GM12878 (cell line): Measurements from ENCODE around the gene MAL. TPM values are rescaled to one million over a fixed set of nuclear protein-coding genes. Genes with fewer than 3 reads are reported as not detected.

Experiments
- ATAC-seq: fragments of 200-7000 bp; cut with Tn5 transposase; 3 replicates; pipeline ENCODE4 v1.9.1; 2020; ENCODE audit warnings: mild to moderate bottlenecking, moderate library complexity
- BruUV-seq: library from RNA; stranded (reverse); fragments of 400-500 nt; replicated peaks from 2 replicates; lab custom pipeline; 2021; lab: Mats Ljungman, UMichigan
- CTCF ChIA-PET: fragments of 300-600 bp; sonication (Branson Sonifier 250); formaldehyde crosslinking; extraction: SDS; loops from one replicate; lab custom pipeline; 2021; ENCODE audit warnings: inconsistent platforms; lab: Yijun Ruan, JAX
- POLR2A ChIA-PET: fragments of 350-600 bp; formaldehyde crosslinking; extraction: SDS; loops from one replicate; lab custom pipeline; 2021; ENCODE audit warnings: inconsistent platforms; lab: Charles Lee
- RAD21 ChIA-PET: fragments of 300-600 bp; sonication (Branson Sonifier 250); formaldehyde crosslinking; loops from one replicate; lab custom pipeline; 2023; ENCODE audit warnings: antibody characterized with exemption; ENCODE audit not compliant: unreplicated experiment; lab: Charles Lee
- SMC1A ChIA-PET: fragments of 300-600 bp; sonication (Branson Sonifier 250); formaldehyde crosslinking; loops from one replicate; lab custom pipeline; 2023; ENCODE audit not compliant: unreplicated experiment, uncharacterized antibody; lab: Charles Lee
- DNase-seq: peaks from one replicate; pipeline ENCODE4 v3.0.0-alpha.2; 2011; ENCODE audit warnings: low read depth, low spot score
- FAIRE-seq: peaks from 3 replicates; lab custom pipeline; 2011; peaks lifted over from hg19 to GRCh38; lab: Jason Lieb, UNC
- H2AFZ ChIP-seq: 2 replicates; pipeline ENCODE4 v1.6.0; 2011; ENCODE audit warnings: low read depth, low read length, control low read depth; ENCODE audit not compliant: control insufficient read depth
- H3K27ac ChIP-seq: 2 replicates; pipeline ENCODE4 v1.5.1; 2011; ENCODE audit warnings: control low read depth; ENCODE audit not compliant: control insufficient read depth, insufficient read depth
- H3K27me3 ChIP-seq, 2 experiments: replicated peaks in 1 of 2; 2 replicates each; pipeline versions ENCODE4 v1.6.0 to v1.6.1; 2011; ENCODE audit warnings: low read length in 1 of 2; ENCODE audit not compliant: control insufficient read depth in 2 of 2, insufficient read depth in 2 of 2
- H3K36me3 ChIP-seq, 2 experiments: 2 replicates each; pipeline ENCODE4 v1.5.1; 2011; ENCODE audit warnings: low read length in 1 of 2; ENCODE audit not compliant: control insufficient read depth in 2 of 2, insufficient read depth in 2 of 2
- H3K4me1 ChIP-seq: 2 replicates; pipeline ENCODE4 v1.6.1; 2011; ENCODE audit warnings: mild to moderate bottlenecking, low read length, moderate library complexity, mixed read lengths; ENCODE audit not compliant: control insufficient read depth, insufficient read depth
- H3K4me2 ChIP-seq: 2 replicates; pipeline ENCODE4 v1.6.0; 2011; ENCODE audit warnings: control low read depth; ENCODE audit not compliant: control insufficient read depth, insufficient read depth
- H3K4me3 ChIP-seq: fragments of 200-600 bp; sonication (generic); 2 replicates; pipeline ENCODE4 v1.5.1; 2016
- H3K79me2 ChIP-seq: 2 replicates; pipeline ENCODE4 v1.6.0; 2011; ENCODE audit warnings: low read length; ENCODE audit not compliant: control insufficient read depth, insufficient read depth
- H3K9ac ChIP-seq: 2 replicates; pipeline ENCODE4 v1.8.0; 2011; ENCODE audit warnings: low read length, control low read depth, mixed read lengths; ENCODE audit not compliant: control insufficient read depth, insufficient read depth
- H3K9me3 ChIP-seq: replicated peaks from 3 replicates; pipeline ENCODE4 v1.5.1; 2011; ENCODE audit warnings: mild to moderate bottlenecking, low read length; ENCODE audit not compliant: control insufficient read depth, insufficient read depth
- H4K20me1 ChIP-seq: 2 replicates; pipeline ENCODE4 v1.6.0; 2011; ENCODE audit not compliant: control insufficient read depth, insufficient read depth
- EED ChIP-seq: sonication (generic); IDR thresholded peaks from 2 replicates; pipeline ENCODE4 v1.6.1; 2016; ENCODE audit warnings: antibody characterized with exemption, low read depth
- GATAD2B ChIP-seq: fragments of 450-650 bp; conservative IDR thresholded peaks from 2 replicates; pipeline ENCODE4 v1.6.1; 2017; ENCODE audit warnings: low read depth, mild to moderate bottlenecking, moderate library complexity
- IKZF1 ChIP-seq: fragments of 450-650 bp; conservative IDR thresholded peaks from 2 replicates; pipeline ENCODE4 v1.6.1; 2017; ENCODE audit warnings: antibody characterized with exemption, mild to moderate bottlenecking
- MEF2B ChIP-seq: fragments of 450-650 bp; IDR thresholded peaks from 2 replicates; pipeline ENCODE4 v1.6.1; 2018; ENCODE audit warnings: mild to moderate bottlenecking, moderate library complexity; ENCODE audit not compliant: partially characterized antibody, poor library complexity, severe bottlenecking
- NR2F1 ChIP-seq: fragments of 450-650 bp; conservative IDR thresholded peaks from 2 replicates; pipeline ENCODE4 v1.6.1; 2017; ENCODE audit warnings: mild to moderate bottlenecking
- POU2F2 ChIP-seq: IDR thresholded peaks from 3 replicates; pipeline ENCODE4 v1.6.1; 2011; ENCODE audit warnings: low read depth, mild to moderate bottlenecking, low read length, borderline replicate concordance
- RUNX3 ChIP-seq: IDR thresholded peaks from 2 replicates; pipeline ENCODE4 v1.6.1; 2012; ENCODE audit warnings: low read length, inconsistent platforms
- SMAD1 ChIP-seq: fragments of 450-650 bp; IDR thresholded peaks from 2 replicates; pipeline ENCODE4 v1.6.1; 2018; ENCODE audit warnings: mild to moderate bottlenecking, low read depth; ENCODE audit not compliant: partially characterized antibody
- WGBS: methylation state at CpG from one replicate; pipeline ENCODE4 v1.1.6; 2016; ENCODE audit warnings: low lambda C conversion rate; ENCODE audit not compliant: insufficient replicate concordance, insufficient coverage; ENCODE audit errors: missing lambda C conversion rate; 5-methylcytosine and 5-hydroxymethylcytosine counted together
- in situ Hi-C: fragments of 300-500 bp; cut with MboI; formaldehyde crosslinking; loops from 9 replicates; pipeline ENCODE4 v1.14.3; 2018; ENCODE audit warnings: mixed read lengths
- intact Hi-C: fragments of 100-400 bp; cut with micrococcal nuclease; formaldehyde crosslinking; loops from one replicate; pipeline ENCODE4 v1.14.2; 2022; ENCODE audit not compliant: unreplicated experiment
- polyA plus RNA-seq, 11 experiments: library from polyadenylated mRNA; depleted of rRNA in 4 of 11; unstranded in 6 of 11; stranded (reverse) in 5 of 11; fragments of >200 nt; fragmentation: Nextera tagmentation in 4 of 11; fragmentation: Illumina TruSeq in 1 of 11; extraction: Ambion mirVana in 4 of 11; extraction: Trizol in 1 of 11; gene quantifications; 1 replicate in 1 of 11; 2 replicates in 10 of 11; pipeline versions ENCODE4 v1.2.1 to v1.2.3, GENCODE V29; 2011 to 2016; ENCODE audit warnings: inconsistent platforms in 2 of 11, missing spikeins in 2 of 11, low read depth in 1 of 11
- total RNA-seq, 4 experiments: library from RNA; depleted of rRNA in 3 of 4; stranded (reverse); fragments of >200 nt in 3 of 4; fragmentation: Illumina TruSeq in 1 of 4; extraction: Trizol in 1 of 4; gene quantifications; 2 replicates each; pipeline versions ENCODE4 v1.2.1 to v1.2.3, GENCODE V29; 2013 to 2021
- TF ChIP-seq, protein P1 (sequence below): fragments of 450-650 bp; IDR thresholded peaks from 2 replicates; pipeline ENCODE4 v1.6.1; 2014; ENCODE audit warnings: mild to moderate bottlenecking

Gene MAL
- total and polyA plus RNA-seq, 10 of the 15 experiments (the other 5 are each of a cell fraction or from before 2014, with no cell fraction given) = 1.3 to 4.5 (median 1.7) TPM

DNA sequence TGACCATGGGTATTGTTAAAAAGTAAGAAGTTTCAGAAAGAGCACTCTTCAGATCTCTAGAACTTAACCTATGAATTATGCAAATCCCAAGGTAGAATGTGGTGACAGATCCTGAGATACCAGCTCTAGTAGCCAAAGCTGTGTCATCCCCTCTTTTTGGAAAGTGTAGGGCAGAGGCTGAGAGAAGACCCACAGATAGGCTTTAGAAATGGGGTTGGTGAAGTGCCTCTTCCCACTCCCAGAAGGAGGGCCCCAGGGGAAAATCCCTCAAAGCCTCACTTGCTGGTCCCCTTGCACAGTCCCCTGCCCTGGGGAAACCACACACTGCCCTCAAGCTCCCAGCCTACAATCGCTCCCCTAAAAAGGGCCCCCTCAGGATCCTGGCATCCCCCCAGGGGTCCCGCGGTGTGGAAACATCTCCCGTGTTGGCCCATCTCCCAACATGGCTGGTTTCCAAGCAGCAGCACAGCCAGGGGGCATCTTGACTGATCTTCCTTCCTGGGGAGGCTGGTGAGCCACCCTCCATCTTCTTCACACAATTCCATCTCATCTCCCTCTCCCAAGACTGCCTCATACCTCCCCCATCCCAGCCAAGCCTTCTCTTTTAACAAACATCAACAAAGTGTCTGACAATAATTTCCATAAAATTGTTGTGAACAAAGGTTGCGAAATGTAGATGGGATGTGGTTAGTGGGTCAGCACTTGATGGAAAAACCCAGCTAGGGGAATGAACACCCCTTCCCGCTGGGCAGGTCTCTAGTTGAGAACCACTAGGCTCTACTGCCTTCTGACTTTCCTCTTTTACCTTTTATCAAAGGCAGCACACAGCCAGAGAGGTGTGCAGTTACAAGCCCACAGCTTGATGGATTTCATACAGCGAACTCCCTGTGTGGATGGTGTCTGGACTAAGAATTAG is 25.1 kb downstream of the MAL start:
- ChIA-PET POLR2A (interaction anchor here (1.4 to 1.6 kb wide), 2 partner anchors 13 to 26 kb away, joined by 3 to 6 read pairs; no protein-coding TSS in a partner anchor), RAD21 (interaction anchor here (1.2 to 8.1 kb wide), 4 partner anchors 7 to 26 kb away, joined by 5 to 92 read pairs (median 20); partner anchors contain the start of gene MAL), CTCF (interaction anchor here (1.0 to 7.9 kb wide), 5 partner anchors 9 to 27 kb away, joined by 3 to 134 read pairs (median 3); partner anchors contain the start of gene MAL), SMC1A (interaction anchor here (0.8 to 7.8 kb wide), 4 partner anchors 9 to 28 kb away, joined by 3 to 94 read pairs (median 4); partner anchors contain the start of gene MAL)
- Histone ChIP-seq H3K36me3 (no peaks in the 10 kb centered on the region), H3K4me1 (peaks cover 32% of the 10 kb centered on the region), H4K20me1 (no peaks in the 10 kb centered on the region), H3K27me3 (no peaks in the 10 kb centered on the region), H3K9me3 (no peaks in the 10 kb centered on the region), H2AFZ (no peak overlapping the region), H3K27ac (peak overlapping the region; percentile 54), H3K4me2 (peak overlapping the region; percentile 37), H3K9ac (no peak overlapping the region), H3K4me3 (no peak overlapping the region), H3K79me2 (no peaks in the 10 kb centered on the region)
- TF ChIP-seq POU2F2 (peak; percentile 81; the same call in 2 of the 3 replicates), MEF2B (peak; percentile 59), RUNX3 (peak; percentile 32), IKZF1 (0 out of 2 replicates have a peak, but pooled peaks have one; percentile 36), GATAD2B (0 out of 2 replicates have a peak, but pooled peaks have one; percentile 31), NR2F1 (0 out of 2 replicates have a peak, but pooled peaks have one; percentile 16), SMAD1 (no peak), EED (peak; percentile 34; the same call in 1 of the 2 replicates)
- TF ChIP-seq, protein P1, sequence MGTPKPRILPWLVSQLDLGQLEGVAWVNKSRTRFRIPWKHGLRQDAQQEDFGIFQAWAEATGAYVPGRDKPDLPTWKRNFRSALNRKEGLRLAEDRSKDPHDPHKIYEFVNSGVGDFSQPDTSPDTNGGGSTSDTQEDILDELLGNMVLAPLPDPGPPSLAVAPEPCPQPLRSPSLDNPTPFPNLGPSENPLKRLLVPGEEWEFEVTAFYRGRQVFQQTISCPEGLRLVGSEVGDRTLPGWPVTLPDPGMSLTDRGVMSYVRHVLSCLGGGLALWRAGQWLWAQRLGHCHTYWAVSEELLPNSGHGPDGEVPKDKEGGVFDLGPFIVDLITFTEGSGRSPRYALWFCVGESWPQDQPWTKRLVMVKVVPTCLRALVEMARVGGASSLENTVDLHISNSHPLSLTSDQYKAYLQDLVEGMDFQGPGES = no peak
- ATAC-seq = peak; percentile 29
- FAIRE-seq = no peak
- intact Hi-C loops (no loop called here), in situ Hi-C loops (no loop called here)
- WGBS = 43% methylated on average over 7 of the region's 7 CpGs
- BruUV-seq = no TSS peak
- DNase-seq = no peak
